ENCODE results near the gene MYRIP. TPM values are rescaled to one million over a fixed set of nuclear protein-coding genes. Genes with fewer than 3 reads are reported as not detected.

Gene MYRIP
- total and polyA plus RNA-seq, 11 donors: 0.42 to 2.2 (median 0.90) TPM

GRCh38 chr3:39850716-39851032, 41.3 kb downstream of the MYRIP start:
- Histone ChIP-seq H3K9me3 (no peaks in the 10 kb centered on the region), H3K4me1 (no peaks in the 10 kb centered on the region), H3K36me3 (no peaks in the 10 kb centered on the region), H3K27me3 (peaks cover 0 to 2% (median 0%) of the 10 kb centered on the region in 9 donors), H3K27ac (no peak overlapping the region), H3K4me3 (no peak overlapping the region)
- DNase-seq (no peak), ATAC-seq (no peak)
- WGBS, 4 donors: 53 to 63% (median 57%) methylated on average over 2 of the region's 2 CpGs
- intact Hi-C loops (cut with DNase I): no loop called here
- TF ChIP-seq, protein P1, sequence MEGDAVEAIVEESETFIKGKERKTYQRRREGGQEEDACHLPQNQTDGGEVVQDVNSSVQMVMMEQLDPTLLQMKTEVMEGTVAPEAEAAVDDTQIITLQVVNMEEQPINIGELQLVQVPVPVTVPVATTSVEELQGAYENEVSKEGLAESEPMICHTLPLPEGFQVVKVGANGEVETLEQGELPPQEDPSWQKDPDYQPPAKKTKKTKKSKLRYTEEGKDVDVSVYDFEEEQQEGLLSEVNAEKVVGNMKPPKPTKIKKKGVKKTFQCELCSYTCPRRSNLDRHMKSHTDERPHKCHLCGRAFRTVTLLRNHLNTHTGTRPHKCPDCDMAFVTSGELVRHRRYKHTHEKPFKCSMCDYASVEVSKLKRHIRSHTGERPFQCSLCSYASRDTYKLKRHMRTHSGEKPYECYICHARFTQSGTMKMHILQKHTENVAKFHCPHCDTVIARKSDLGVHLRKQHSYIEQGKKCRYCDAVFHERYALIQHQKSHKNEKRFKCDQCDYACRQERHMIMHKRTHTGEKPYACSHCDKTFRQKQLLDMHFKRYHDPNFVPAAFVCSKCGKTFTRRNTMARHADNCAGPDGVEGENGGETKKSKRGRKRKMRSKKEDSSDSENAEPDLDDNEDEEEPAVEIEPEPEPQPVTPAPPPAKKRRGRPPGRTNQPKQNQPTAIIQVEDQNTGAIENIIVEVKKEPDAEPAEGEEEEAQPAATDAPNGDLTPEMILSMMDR (IDR thresholded peaks at IDR 0.05): no peak
- no peak for TF ChIP-seq POLR2A (IDR thresholded peaks at IDR 0.05)

GRCh38 chr3:39855517-39855916, 46.1 kb downstream of the MYRIP start:
- DNase-seq: no peak
- Histone ChIP-seq H3K27me3 (peaks cover 0 to 5% (median 0%) of the 10 kb centered on the region in 9 donors), H3K36me3 (no peaks in the 10 kb centered on the region), H3K27ac (no peak overlapping the region), H3K4me1 (no peaks in the 10 kb centered on the region), H3K9me3 (peaks cover 0 to 26% (median 0%) of the 10 kb centered on the region in 12 donors), H3K4me3 (no peak overlapping the region)
- no peak for ATAC-seq
- intact Hi-C loops (cut with DNase I): no loop called here
- TF ChIP-seq POLR2A (IDR thresholded peaks at IDR 0.05): no peak
- TF ChIP-seq, protein P1 (IDR thresholded peaks at IDR 0.05): no peak
- WGBS, 4 donors: 90 to 98% (median 95%) methylated on average over 3 of the region's 3 CpGs

DNA sequence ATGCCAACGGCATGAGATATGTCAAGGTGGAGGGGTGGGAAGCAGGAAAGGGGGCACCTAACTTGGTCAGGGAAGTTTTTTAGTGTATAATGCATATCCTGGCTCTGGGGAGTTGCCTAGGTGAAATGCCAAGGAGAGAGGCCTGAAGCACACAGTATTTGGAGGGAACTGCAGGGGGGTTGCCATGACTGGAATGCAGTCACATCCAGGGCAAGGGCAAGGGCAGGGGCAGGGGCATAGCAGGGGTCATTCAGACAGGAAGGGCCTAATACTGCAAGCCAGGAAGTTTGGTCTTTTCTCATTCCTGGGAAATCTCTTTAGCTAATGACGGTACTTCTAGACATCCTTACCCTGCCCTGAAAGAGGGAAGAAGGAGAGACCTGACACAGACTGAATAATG, 60.5 kb downstream of the MYRIP start:
- DNase-seq (no peak), ATAC-seq (no peak)
- intact Hi-C loops (cut with DNase I): no loop called here
- peaks cover 0 to 19% (median 0%) of the 10 kb centered on the region in 12 donors for H3K9me3 ChIP-seq
- 58 to 77% (median 61%) methylated on average over 2 of the region's 2 CpGs for WGBS, 4 donors
- H3K36me3 ChIP-seq: no peaks in the 10 kb centered on the region
- no peak overlapping the region for H3K27ac ChIP-seq
- H3K27me3 ChIP-seq: no peaks in the 10 kb centered on the region
- no peaks in the 10 kb centered on the region for H3K4me1 ChIP-seq
- TF ChIP-seq, protein P1 (IDR thresholded peaks at IDR 0.05): no peak
- TF ChIP-seq POLR2A (IDR thresholded peaks at IDR 0.05): no peak
- no peak overlapping the region for H3K4me3 ChIP-seq

GRCh38 chr3:39870706-39871105, 61.3 kb downstream of the MYRIP start:
- peaks cover 0 to 16% (median 0%) of the 10 kb centered on the region in 12 donors for H3K9me3 ChIP-seq
- H3K27me3 ChIP-seq: no peaks in the 10 kb centered on the region
- ATAC-seq (no peak), DNase-seq (no peak)
- TF ChIP-seq POLR2A (IDR thresholded peaks at IDR 0.05): no peak
- TF ChIP-seq, protein P1 (IDR thresholded peaks at IDR 0.05): no peak
- no peak overlapping the region for H3K4me3 ChIP-seq
- WGBS, 4 donors: 51 to 70% (median 59%) methylated on average over 3 of the region's 3 CpGs
- no peaks in the 10 kb centered on the region for H3K4me1 ChIP-seq
- no peaks in the 10 kb centered on the region for H3K36me3 ChIP-seq
- intact Hi-C loops (cut with DNase I): no loop called here
- H3K27ac ChIP-seq: no peak overlapping the region
